Breast epithelium (tissue), 3 donors: ENCODE measurements around the gene PGM5.

Source experiments
- POLR2A ChIP-seq: fragments of 450-650 bp; IDR thresholded peaks from one replicate; pipeline ENCODE4 v1.6.1; 2016; ENCODE audit warnings: antibody characterized with exemption, mild to moderate bottlenecking, moderate library complexity
- POLR2AphosphoS5 ChIP-seq, 3 donors: sonication (generic); formaldehyde crosslinking; IDR thresholded peaks; one replicate each; pipeline ENCODE4 v1.6.1; 2017; ENCODE audit warnings: antibody characterized with exemption in 3 of 3
- TF ChIP-seq, protein P1 (sequence below), 3 donors: fragments of 450-650 bp; IDR thresholded peaks; one replicate each; pipeline ENCODE4 v1.5.1; 2016 to 2017; ENCODE audit warnings: antibody characterized with exemption in 3 of 3, mild to moderate bottlenecking in 3 of 3, moderate library complexity in 3 of 3

GRCh38 chr9:68547417-68547816 is 191.0 kb downstream of the PGM5 start:
- TF ChIP-seq POLR2AphosphoS5 (IDR thresholded peaks at IDR 0.05), result no peak
- TF ChIP-seq, protein P1, sequence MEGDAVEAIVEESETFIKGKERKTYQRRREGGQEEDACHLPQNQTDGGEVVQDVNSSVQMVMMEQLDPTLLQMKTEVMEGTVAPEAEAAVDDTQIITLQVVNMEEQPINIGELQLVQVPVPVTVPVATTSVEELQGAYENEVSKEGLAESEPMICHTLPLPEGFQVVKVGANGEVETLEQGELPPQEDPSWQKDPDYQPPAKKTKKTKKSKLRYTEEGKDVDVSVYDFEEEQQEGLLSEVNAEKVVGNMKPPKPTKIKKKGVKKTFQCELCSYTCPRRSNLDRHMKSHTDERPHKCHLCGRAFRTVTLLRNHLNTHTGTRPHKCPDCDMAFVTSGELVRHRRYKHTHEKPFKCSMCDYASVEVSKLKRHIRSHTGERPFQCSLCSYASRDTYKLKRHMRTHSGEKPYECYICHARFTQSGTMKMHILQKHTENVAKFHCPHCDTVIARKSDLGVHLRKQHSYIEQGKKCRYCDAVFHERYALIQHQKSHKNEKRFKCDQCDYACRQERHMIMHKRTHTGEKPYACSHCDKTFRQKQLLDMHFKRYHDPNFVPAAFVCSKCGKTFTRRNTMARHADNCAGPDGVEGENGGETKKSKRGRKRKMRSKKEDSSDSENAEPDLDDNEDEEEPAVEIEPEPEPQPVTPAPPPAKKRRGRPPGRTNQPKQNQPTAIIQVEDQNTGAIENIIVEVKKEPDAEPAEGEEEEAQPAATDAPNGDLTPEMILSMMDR (IDR thresholded peaks at IDR 0.05), result no peak
- no peak for TF ChIP-seq POLR2A
